ENCODE data around the gene SPATA31D3. TPM values are rescaled to one million over a fixed set of nuclear protein-coding genes. Genes with fewer than 3 reads are reported as not detected.

SPATA31D3 gene
- total and polyA plus RNA-seq, 2 donors from 2014 or later = not detected

- no peak for TF ChIP-seq CTCF (IDR thresholded peaks at IDR 0.05; ENCODE audit: borderline replicate concordance, extremely low read depth, insufficient read depth)
- intact Hi-C loops (cut with DNase I) = no loop called here
- Histone ChIP-seq H3K27ac (ENCODE audit: low read depth in 2 of 2, low read length in 2 of 2) (no peak overlapping the region), H3K4me1 (ENCODE audit: control insufficient read depth in 2 of 3, insufficient read depth in 2 of 3, low read depth in 1 of 3, low read length in 3 of 3) (no peaks in the 10 kb centered on the region), H3K4me3 (ENCODE audit: low read length in 3 of 3) (no peak overlapping the region), H3K9ac (ENCODE audit: low read length in 3 of 3) (no peak overlapping the region), H3K36me3 (ENCODE audit: control insufficient read depth in 2 of 3, insufficient read depth in 3 of 3, low read length in 3 of 3) (no peaks in the 10 kb centered on the region), H3K9me3 (ENCODE audit: control insufficient read depth in 2 of 3, insufficient read depth in 1 of 3, low read length in 3 of 3) (no peaks in the 10 kb centered on the region), H3K27me3 (ENCODE audit: control insufficient read depth, insufficient read depth, low read length) (no peaks in the 10 kb centered on the region)
- DNase-seq (no peak), FAIRE-seq (no peak)
Measured at GRCh38 chr9:81993656-81994055, 50.4 kb downstream of the SPATA31D3 start.

Other genes starting within 250 kb of the SPATA31D3 start
- not detected for gene SPATA31D4, start 15.1 kb upstream of the SPATA31D3 start, total RNA-seq
- not detected for gene SPATA31D4, start 15.1 kb upstream of the SPATA31D3 start, polyA plus RNA-seq (ENCODE audit: insufficient read depth, low read depth, low replicate concordance)
- not detected for gene SPATA31D1, start 45.3 kb downstream of the SPATA31D3 start, total RNA-seq
- gene SPATA31D1, start 45.3 kb downstream of the SPATA31D3 start, polyA plus RNA-seq (ENCODE audit: insufficient read depth, low read depth, low replicate concordance) = not detected

Data from kidney (tissue), 14 donors.